GM21825 (cell line): ENCODE results near the gene SLC35G1.

ENCODE experiments used
- ATAC-seq: cut with Tn5 transposase; IDR thresholded peaks from one replicate; pipeline ENCODE4 v1.9.1; 2021; ENCODE audit warnings: mild to moderate bottlenecking, moderate library complexity; ENCODE audit not compliant: unreplicated experiment

Gene SLC35G1

DNA sequence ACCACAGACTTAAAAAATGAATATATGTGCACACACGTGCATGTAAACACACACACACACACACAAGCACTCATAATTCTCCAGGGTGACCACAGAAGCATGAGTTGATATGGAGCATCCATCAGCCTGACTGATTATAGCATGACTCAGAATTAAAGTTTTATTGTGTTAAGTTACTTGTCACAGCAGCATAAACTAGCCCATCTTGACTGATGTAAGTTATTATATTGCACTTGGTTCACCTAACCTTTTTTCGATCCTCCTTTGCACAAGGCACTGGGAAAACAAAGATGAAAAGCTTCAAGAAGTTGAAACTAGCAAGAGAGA lies 18.8 kb upstream of the SLC35G1 start:
- ATAC-seq, result no peak

DNA sequence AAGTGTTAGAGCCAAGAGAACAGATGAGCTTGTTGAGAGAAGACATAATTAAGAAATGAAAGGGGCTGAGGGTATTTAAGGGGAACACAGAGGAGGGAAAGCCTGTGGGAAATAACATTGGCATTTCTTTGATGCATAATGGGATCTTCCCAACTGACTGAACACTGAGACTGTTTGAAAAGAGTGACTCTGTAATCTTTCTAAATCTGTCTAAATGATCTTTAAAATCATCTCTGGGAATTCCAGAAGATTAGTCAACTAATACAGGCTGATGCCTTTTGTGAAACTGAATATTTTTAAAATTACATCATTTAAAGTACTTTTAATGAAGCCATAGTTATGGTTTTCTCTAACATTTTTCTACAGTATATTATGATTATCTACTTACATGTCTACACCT lies 17.4 kb upstream of the SLC35G1 start:
- no peak for ATAC-seq

- ATAC-seq, result no peak
Observed at GRCh38 chr10:93879273-93879672, 14.5 kb upstream of the SLC35G1 start.

DNA sequence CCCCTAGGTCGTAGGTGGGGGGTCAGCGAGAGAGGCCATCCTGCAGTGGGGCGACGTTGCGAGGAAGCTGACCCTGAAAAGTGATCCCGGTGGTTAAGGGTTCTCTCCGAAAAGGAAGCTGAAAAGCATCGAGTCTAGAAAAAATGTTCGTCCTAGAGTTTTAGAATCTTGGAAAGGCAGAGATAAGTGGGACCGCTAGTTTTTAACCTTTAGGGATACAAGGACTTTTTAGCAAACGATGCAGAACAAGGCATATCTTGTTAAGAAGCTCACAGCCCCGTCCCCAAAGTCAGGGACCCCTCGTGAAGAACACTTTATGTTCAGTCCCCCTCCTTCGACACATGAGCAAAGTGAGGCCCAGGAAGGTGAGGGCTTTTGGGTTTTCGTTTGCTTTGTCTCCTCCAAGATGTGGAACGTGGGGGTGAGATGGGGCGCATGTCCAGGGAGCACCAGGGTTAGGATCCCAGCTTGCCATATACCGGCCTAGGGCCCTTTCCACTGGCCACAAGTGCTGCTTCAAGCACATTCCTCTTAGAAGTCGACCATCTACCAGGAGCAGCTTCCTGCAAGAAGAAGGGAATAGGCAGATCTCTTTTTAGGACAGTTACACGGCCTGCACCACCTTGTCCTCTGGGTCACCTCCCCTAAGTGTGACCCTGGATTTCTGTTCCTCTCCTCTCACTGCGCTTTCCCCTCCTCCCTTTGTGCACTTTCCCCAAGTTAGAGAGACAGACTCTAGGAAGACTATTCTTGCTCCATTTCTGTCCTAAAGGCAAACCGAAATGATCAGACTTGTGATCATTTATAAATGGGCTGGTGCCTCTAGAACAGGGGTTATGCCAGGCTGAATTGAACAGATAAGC lies 969 bp downstream of the SLC35G1 start:
- ATAC-seq, result peak; percentile 6

DNA sequence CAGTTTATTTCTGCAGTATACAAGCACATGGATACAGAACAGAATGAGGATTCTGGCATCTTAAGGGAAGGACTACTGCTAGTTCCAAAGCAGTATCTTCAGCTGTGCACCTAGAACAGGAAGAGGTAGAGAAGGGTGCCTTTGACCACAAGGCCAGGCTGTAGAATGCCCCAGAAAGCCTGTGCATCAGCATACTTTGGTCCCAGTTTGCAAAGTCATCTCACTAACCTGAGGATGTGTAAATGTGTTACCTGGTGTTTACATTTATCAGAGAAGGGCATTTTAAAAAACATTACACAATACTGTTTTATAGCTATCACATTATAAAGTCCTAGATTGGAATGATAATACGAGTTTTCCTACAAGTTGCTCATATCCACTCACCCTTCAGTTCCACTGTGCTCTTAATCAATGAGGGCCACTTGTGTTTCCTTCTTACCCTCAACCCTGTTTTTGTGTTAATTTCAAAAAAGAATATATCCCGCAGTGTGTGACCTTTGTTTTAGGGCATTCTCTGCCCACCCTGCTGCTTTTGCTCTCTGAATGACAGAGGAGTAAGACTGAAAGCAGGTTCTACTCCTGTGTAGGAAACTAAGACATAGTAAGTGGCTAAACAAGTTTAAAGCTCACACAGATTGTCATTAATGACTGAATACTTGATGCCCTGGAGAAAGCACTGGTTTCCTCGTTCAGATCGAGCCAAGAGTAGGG lies 3.4 kb downstream of the SLC35G1 start:
- ATAC-seq, result no peak

DNA sequence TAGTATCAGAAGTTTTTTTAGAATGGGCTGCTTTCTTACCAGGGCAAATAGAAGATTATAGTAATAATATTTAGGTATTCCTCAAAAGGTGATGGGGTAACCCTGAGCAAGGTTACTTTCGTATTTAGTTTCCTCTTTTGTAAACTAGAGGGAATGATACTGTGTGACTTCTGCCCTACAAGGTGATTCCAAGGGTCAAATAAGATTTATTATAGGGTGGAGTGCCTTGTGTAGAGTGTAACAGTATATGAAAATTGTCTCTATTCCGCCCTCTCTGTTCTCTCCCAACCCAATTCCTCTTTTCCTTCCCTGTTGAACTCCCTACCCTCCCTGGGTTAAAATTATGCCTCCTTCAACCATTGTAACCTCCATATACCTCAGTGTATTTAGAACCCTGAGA lies 5.3 kb downstream of the SLC35G1 start:
- no peak for ATAC-seq

GRCh38 chr10:93903051-93903450 lies 9.3 kb downstream of the SLC35G1 start:
- ATAC-seq, result no peak

DNA sequence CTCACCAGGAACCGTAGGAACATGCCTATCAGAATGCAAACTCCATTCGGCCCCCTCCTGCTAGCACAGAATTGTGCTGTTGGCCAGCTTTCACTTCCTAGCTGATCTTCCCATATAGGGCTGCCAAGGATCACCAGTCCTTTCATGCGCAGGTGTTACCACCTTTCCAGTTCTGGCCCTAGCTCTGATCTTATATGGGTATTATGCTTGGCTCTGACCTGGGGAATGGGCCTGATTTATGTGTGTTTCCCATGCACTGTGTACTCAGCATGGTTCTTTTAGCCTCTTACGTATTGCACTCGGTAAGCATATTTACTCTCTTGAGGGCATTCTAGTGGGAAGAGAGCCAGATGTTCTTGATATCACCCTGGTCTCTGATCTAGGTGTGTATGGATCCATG lies 11.1 kb downstream of the SLC35G1 start:
- ATAC-seq, result no peak

DNA sequence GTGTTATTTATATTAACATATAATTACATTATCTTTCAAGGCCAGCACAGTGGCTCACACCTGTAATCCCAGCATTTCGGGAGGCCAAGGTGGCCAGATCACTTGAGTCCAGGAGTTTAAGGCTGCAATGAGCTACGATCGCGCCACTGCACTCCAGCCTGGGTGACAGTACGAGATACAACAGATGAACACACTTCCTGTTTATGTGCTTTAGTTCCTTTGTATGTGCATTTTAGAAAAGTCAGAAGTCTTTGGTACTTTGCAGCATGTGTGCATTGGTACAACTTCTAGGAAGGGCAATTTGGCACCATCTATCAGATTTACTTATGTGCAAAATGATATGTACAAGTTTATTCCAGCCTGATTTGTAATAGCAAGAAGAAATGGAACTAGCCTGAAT lies 13.3 kb downstream of the SLC35G1 start:
- ATAC-seq, result no peak

GRCh38 chr10:93911866-93912265 lies 18.1 kb downstream of the SLC35G1 start:
- ATAC-seq, result no peak

GRCh38 chr10:93912444-93912843 lies 18.7 kb downstream of the SLC35G1 start:
- ATAC-seq, result no peak

- no peak for ATAC-seq
Observed at GRCh38 chr10:93913706-93914105, 19.9 kb downstream of the SLC35G1 start.

GRCh38 chr10:93915598-93915997 lies 21.8 kb downstream of the SLC35G1 start:
- no peak for ATAC-seq

DNA sequence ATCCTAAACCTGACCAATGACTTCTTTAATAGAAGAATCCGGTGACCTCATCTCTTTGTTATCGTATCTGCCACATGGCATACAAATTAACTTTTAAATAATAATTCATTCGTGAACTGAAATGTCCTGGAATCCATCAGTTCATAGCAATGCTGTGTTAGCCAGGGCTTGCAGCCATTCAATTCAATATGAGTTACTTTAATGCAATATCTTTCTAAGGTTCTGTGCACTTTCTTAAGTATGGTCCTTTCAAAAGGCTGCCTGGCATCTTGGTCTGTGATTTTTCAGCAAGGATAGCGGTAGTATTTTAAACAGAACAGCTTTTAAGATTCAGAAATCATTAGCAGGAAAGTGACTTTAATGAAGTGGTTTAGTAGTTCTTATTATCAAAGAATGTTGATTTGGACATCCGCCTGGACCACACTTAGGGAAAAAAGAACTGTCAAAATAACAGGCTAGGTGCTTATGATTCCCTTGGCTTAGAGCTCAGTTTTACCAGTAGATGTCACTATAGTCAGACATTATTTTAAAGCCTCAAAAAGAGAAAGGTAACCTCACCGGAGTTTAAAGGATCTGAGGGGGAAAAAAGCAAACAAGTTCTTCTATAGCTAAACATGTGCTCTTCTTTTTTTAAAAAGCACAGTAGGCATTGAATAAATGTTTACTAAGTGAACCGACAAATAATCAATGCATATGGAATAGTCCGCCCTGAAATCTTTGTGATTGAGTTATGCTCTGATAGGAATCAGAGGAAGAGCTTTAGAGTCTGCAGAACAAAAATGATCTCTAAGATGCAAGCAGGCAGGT lies 22.7 kb downstream of the SLC35G1 start:
- ATAC-seq, result no peak

DNA sequence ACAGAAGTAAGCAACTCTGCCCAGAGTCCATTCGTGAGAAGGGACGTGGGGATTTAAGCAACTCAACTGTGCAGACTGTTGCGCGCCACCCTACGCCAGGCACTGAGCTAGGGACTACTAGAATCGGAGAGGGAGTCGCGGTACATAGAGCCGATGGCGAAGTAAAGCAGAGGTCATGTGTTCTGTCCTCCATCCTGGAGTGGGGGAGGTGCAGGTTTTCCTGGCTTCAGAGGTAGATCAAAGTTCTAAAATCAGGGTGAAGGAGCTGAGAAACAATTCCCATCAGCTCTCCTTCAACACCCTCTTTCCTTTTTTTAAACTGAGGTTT lies 23.2 kb downstream of the SLC35G1 start:
- ATAC-seq, result no peak

- ATAC-seq, result no peak
Observed at GRCh38 chr10:93917821-93918220, 24.0 kb downstream of the SLC35G1 start.

DNA sequence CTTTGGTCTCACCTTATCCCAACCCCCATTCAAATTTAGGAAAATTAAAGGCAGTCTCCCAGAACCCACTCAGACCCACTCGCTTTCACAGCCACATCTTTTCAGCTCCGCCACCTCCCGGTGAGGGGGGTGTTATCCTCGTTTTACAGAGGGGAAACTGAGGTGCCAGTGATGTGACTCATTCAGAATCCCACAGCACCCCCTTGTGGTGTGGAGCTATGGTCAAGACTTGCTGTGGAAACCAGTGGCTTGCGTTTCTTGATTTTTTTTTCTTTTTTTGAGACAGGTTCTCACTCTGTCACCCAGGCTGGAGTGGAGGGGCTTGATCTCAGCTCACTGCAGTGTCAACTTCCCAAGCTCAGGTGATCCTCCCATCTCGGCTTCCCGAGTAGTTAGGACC lies 27.6 kb downstream of the SLC35G1 start:
- ATAC-seq, result no peak

GRCh38 chr10:93926613-93927012 lies 32.8 kb downstream of the SLC35G1 start:
- ATAC-seq, result no peak

- ATAC-seq, result no peak
Observed at GRCh38 chr10:93938140-93938539, 44.4 kb downstream of the SLC35G1 start.

DNA sequence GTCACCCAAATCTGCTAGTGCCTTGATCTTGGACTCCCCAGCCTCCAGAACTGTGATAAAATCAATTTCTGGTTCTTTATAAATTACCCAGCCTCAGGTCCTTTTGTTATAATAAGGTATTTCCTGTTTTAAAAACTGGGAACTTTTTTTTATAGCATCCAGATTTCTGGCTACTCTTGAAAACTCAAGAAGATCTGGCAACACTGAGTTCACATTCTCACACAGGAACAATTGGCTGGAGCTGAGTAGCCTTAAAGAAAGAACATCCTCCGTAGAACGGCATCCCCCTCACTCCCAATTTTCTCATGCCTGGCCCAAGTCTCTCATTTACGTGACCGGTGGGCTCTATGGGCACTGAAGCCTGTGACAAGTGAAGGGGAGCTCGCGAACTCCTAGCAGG lies 47.1 kb downstream of the SLC35G1 start:
- no peak for ATAC-seq

DNA sequence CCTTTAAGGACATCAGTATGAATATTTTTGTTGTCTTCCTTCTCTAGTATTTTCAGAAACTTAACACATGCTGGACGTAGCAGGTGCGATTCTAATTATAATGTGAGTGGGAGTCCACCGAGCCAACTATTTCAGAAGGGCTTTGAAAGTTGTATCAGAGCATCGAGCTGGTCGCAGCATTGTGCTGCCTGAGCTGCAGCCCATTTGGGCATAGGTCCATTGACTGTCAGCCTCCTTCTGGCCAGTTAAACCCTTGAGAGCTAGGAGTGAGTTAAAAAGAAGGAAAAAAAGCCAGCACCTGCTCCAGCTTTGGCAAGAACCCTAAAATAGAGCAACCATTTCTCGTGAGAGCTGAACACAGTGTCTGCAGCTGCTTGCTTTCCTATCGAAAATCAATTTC lies 47.8 kb downstream of the SLC35G1 start:
- ATAC-seq, result no peak

GRCh38 chr10:93945819-93946218 lies 52.0 kb downstream of the SLC35G1 start:
- ATAC-seq, result no peak
